Measurements from ENCODE around the gene HDAC4. TPM values are rescaled to one million over a fixed set of nuclear protein-coding genes. Genes with fewer than 3 reads are reported as not detected.

HDAC4 gene
- total and polyA plus RNA-seq, 12 donors = 3.7 to 40.0 (median 25.5) TPM

GRCh38 chr2:239236043-239236807, 164.6 kb downstream of the HDAC4 start:
- DNase-seq (no peak), ATAC-seq (no peak)
- intact Hi-C loops (cut with DNase I) = no loop called here
- no peak overlapping the region for H3K4me3 ChIP-seq
- WGBS, 2 donors = 95 to 97% methylated on average over 20 of the region's 20 CpGs
- H3K9me3 ChIP-seq = no peaks in the 10 kb centered on the region
- TF ChIP-seq CTCF (IDR thresholded peaks at IDR 0.05) = no peak
- H3K27me3 ChIP-seq = no peaks in the 10 kb centered on the region
- H3K36me3 ChIP-seq = no peaks in the 10 kb centered on the region
- H3K27ac ChIP-seq = no peak overlapping the region
- H3K4me1 ChIP-seq = peaks cover 10 to 85% (median 36%) of the 10 kb centered on the region in 9 donors

GRCh38 chr2:239235311-239235710, 165.5 kb downstream of the HDAC4 start:
- ATAC-seq = no peak

GRCh38 chr2:239234191-239235175, 166.3 kb downstream of the HDAC4 start:
- 88 to 90% methylated on average over 22 of the region's 22 CpGs for WGBS, 2 donors
- Histone ChIP-seq H3K4me3 (no peak overlapping the region), H3K4me1 (peaks cover 4 to 85% (median 30%) of the 10 kb centered on the region in 9 donors), H3K36me3 (no peaks in the 10 kb centered on the region), H3K27me3 (no peaks in the 10 kb centered on the region), H3K27ac (peak overlapping the region in 1 of 10 donors; percentile 57), H3K9me3 (no peaks in the 10 kb centered on the region)
- DNase-seq = no peak
- peak in 1 of 8 donors; percentile 12 for ATAC-seq
- no peak for TF ChIP-seq CTCF (IDR thresholded peaks at IDR 0.05)
- intact Hi-C loops (cut with DNase I) = no loop called here

More at GRCh38 chr2:239235311-239235710, 165.5 kb downstream of the HDAC4 start:
- H3K27ac ChIP-seq = peak overlapping the region in 1 of 10 donors; percentile 57
- no peaks in the 10 kb centered on the region for H3K9me3 ChIP-seq
- WGBS, 2 donors = 93 to 95% methylated on average over 11 of the region's 11 CpGs
- intact Hi-C loops (cut with DNase I) = no loop called here
- H3K4me3 ChIP-seq = no peak overlapping the region
- no peak for DNase-seq
- no peaks in the 10 kb centered on the region for H3K36me3 ChIP-seq
- TF ChIP-seq CTCF (IDR thresholded peaks at IDR 0.05) = no peak
- peaks cover 8 to 85% (median 30%) of the 10 kb centered on the region in 9 donors for H3K4me1 ChIP-seq
- H3K27me3 ChIP-seq = no peaks in the 10 kb centered on the region

- H3K36me3 ChIP-seq = no peaks in the 10 kb centered on the region
- no peak for DNase-seq
- H3K4me1 ChIP-seq = peaks cover 0 to 84% (median 29%) of the 10 kb centered on the region in 9 donors
- no peaks in the 10 kb centered on the region for H3K27me3 ChIP-seq
- H3K9me3 ChIP-seq = no peaks in the 10 kb centered on the region
- ATAC-seq = no peak
- 73 to 87% methylated on average over 6 of the region's 6 CpGs for WGBS, 2 donors
- intact Hi-C loops (cut with DNase I) = no loop called here
- no peak overlapping the region for H3K4me3 ChIP-seq
- TF ChIP-seq CTCF (IDR thresholded peaks at IDR 0.05) = no peak
- no peak overlapping the region for H3K27ac ChIP-seq
These were observed 167.2 kb downstream of the HDAC4 start for GRCh38 chr2:239233576-239233975.
